GM21825 (cell line): ENCODE measurements around the gene HNRNPAB.
"Not testable (repeated sequence)": the region's sequence is repeated elsewhere in the genome, so short reads cannot be mapped to it uniquely, and the experiment has no call there.

Source experiments
- ATAC-seq: cut with Tn5 transposase; IDR thresholded peaks from one replicate; pipeline ENCODE4 v1.9.1; 2021; ENCODE audit warnings: mild to moderate bottlenecking, moderate library complexity; ENCODE audit not compliant: unreplicated experiment

The HNRNPAB gene

GRCh38 chr5:178241688-178242231 lies 37.4 kb downstream of the HNRNPAB start:
- no peak for ATAC-seq

DNA sequence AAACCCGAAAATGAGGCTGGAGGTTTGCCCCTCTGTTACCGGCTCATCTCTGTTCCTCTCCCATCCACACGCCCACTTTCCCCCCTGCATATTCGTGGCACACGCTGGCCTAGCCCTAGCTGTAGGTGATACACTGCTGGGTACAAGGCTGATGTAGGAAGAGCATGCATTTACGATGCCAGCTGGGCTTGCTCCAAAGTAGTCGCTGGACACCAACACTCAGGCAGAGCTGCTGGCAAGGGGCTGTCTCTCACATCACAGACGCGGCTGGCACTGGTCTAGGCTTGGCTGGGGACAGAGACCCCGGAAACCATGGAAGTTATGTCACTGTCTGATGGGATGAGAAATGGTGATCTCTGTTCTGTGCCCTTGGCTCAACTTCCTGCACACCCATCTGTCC lies 38.1 kb downstream of the HNRNPAB start:
- ATAC-seq = no peak

GRCh38 chr5:178244576-178244975 lies 40.2 kb downstream of the HNRNPAB start:
- no peak for ATAC-seq

- ATAC-seq = no peak
These were observed 41.1 kb downstream of the HNRNPAB start for GRCh38 chr5:178245389-178245788.

GRCh38 chr5:178246624-178247279 lies 42.4 kb downstream of the HNRNPAB start:
- ATAC-seq = no peak

DNA sequence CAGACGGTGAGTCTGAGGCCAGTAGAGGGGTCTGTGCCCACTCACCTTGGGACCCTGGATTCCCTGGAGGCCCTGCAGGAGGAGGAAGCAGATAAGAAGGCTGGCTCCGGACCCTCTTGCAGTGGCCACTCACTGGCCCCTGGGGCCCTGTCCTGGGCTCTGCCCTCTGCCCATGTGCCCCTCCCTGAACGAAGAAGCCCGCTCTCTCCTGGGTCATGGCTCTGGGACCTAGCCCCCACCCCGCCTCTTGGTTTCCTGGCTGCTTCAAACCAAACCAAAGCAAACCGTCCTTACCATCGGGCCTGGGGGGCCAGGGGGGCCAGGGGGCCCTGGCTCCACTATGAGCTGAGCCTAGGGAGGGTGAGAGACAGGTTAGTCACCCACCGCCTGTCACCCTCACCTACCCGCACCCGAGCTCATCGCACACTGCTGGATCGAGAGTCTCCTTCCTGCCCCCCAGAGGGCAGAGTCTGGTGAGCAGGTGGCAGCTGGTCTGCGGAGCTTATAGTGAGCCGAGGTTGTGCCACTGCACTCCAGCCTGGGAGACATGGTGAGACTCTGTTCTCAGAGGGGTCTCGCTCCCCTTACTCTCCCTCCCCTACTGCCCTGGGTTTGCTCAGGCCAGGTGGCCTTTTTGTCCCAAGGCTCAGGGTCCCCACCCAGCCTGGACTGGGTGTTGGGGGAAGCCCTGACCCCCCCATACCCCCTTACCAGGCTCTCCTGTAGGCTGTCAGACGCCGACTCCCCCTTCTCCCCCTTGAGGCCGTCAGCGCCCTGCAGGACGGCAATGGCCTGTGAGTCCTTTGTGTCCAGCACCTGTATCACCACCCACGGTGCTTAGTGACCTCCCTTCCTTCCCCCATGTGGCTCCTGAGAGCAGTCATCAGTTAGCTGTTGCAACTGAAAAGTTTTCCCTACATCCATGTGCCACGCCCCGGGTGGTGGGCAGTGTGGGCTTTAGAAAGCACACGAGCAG lies 43.4 kb downstream of the HNRNPAB start:
- ATAC-seq = no peak

GRCh38 chr5:178248750-178249149 lies 44.4 kb downstream of the HNRNPAB start:
- ATAC-seq = no peak

- ATAC-seq = no peak
These were observed 45.1 kb downstream of the HNRNPAB start for GRCh38 chr5:178249191-178249989.

GRCh38 chr5:178250263-178250662 lies 45.9 kb downstream of the HNRNPAB start:
- no peak for ATAC-seq

DNA sequence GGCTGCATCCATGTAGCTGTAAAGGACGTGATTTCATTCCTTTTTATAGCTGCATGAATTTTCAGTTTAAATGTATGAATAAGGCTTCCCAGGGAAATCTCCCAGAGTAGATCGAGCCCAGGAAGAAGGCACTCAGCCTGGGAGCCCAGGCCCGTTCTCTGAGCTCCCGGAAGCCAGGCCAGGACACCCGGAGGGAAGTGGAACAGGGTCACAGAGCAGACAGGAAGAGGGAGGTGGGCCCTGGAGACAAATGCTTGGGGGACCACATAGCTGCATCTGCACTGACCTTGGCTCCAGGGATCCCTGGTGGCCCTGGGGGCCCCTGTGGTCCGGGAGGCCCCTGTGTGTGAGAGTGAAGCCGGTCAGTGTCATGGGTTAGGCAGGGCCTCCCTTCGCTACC lies 47.9 kb downstream of the HNRNPAB start:
- ATAC-seq = no peak

GRCh38 chr5:178253632-178254031 lies 49.3 kb downstream of the HNRNPAB start:
- not testable (repeated sequence) for ATAC-seq

DNA sequence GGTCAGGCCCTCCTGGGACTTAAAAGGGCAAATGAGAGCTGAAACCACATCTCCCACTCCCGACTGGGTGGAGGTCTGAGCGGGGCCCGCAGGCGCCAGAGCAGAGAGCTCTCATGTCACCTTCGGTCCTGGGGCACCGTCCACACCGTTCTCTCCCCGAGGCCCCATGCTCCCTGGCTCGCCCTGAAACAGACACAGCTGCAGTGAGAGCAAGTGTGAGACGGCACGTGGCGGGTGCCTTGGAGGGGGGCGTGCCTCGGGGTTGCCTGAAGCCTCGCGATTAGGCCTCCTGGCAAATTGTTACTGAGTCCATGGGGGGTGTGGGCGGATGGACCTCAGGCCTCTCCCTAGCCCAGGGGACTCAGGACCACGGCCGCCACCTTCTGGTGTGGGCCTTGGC lies 52.4 kb downstream of the HNRNPAB start:
- no peak for ATAC-seq

DNA sequence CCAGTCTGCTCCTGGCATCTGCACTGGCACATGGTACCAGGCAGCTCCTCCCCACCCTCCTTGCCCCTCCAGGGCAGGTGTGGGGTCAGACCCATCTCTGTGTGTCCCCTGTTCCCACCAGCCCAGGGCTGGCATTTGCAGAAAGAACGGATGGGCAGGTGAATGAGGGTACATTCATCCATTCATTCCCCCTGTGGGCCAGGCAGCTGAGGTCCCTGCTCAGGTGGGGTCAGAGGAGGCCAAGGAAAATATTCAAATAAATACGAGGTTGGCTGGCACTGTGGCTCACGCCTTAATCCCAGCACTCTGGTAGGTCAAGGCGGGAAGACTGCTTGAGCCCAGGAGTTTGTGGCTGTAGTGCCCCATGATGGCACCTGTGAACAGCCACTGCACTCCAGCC lies 53.3 kb downstream of the HNRNPAB start:
- ATAC-seq = no peak

DNA sequence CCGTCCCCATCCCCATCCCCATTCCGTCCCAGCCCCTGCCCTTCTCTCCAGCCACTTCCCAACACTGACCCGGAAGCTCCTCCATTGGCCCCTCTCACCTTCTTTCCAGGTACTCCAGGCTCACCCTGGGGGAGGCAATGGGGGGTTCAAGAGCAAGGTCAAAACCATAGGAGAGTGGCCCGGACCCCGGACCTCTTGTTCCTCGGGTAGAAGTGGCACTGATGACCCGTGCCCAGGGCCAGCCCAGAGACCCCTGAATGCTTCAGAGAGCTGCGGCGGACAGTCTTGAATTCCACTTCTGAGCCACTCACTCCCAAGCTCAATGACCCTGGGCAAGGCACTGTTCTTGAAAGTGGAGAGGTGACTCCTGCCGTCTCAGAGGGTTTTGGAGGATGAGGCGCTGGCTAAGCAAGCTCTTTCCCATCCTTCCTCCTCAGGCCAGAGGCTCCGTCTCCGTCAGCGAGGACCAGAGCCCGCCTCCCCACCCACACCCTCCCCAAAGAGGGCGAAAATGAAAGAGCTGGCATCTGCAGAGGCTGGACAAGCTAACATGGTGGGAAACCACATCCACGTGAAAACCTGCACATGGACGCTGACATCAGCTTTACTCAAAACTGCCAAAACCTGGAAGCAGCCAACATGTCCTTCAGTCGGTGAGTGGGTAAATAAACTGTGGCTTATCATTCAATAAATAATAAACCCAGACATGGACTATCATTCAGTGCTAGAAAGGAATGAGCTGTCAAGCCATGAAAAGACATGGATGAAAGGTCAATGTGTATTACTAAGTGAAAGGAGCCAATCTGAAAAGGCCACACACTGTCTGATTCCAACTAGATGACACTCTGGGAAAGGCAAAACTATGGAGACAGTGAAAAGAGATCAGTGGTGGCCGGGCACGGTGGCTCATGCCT lies 55.5 kb downstream of the HNRNPAB start:
- no peak for ATAC-seq
